Smooth muscle cell (in vitro differentiated cells): ENCODE results near the gene EIPR1. TPM values are rescaled to one million over a fixed set of nuclear protein-coding genes. Genes with fewer than 3 reads are reported as not detected.

Experiments used
- DNase-seq: peaks from one replicate; lab custom pipeline; 2025; ENCODE audit not compliant: unreplicated experiment; lab: John Stamatoyannopoulos, UW
- H2AFZ ChIP-seq: fragments of 200-600 bp; sonication (generic); 2 replicates; pipeline ENCODE4 v1.6.0; 2016; ENCODE audit warnings: antibody characterized with exemption, low read depth, mild to moderate bottlenecking
- H3F3A ChIP-seq: fragments of 200-600 bp; sonication (generic); 2 replicates; pipeline ENCODE4 v1.6.0; 2017; ENCODE audit warnings: antibody characterized with exemption, low read depth
- H3K27ac ChIP-seq: fragments of 200-600 bp; sonication (generic); 2 replicates; pipeline ENCODE4 v1.5.1; 2016; ENCODE audit warnings: low read depth, mild to moderate bottlenecking
- H3K27me3 ChIP-seq: fragments of 200-600 bp; sonication (generic); 2 replicates; pipeline ENCODE4 v1.6.1; 2016; ENCODE audit warnings: low read depth, mild to moderate bottlenecking
- H3K36me3 ChIP-seq: fragments of 200-600 bp; sonication (generic); 2 replicates; pipeline ENCODE4 v1.5.1; 2016; ENCODE audit warnings: low read depth
- H3K4me1 ChIP-seq: fragments of 200-600 bp; sonication (generic); 2 replicates; pipeline ENCODE4 v1.5.1; 2016; ENCODE audit warnings: low read depth
- H3K4me2 ChIP-seq: fragments of 200-600 bp; sonication (generic); 2 replicates; pipeline ENCODE4 v1.6.0; 2016; ENCODE audit warnings: mild to moderate bottlenecking
- H3K4me3 ChIP-seq: fragments of 200-600 bp; sonication (generic); 2 replicates; pipeline ENCODE4 v1.5.1; 2016; ENCODE audit warnings: mild to moderate bottlenecking
- H3K79me2 ChIP-seq: fragments of 200-600 bp; sonication (generic); 2 replicates; pipeline ENCODE4 v1.6.0; 2016; ENCODE audit warnings: low read depth, mild to moderate bottlenecking
- H3K9ac ChIP-seq: fragments of 200-600 bp; sonication (generic); 2 replicates; pipeline ENCODE4 v1.6.0; 2016; ENCODE audit warnings: low read depth
- H3K9me3 ChIP-seq: fragments of 200-600 bp; sonication (generic); replicated peaks from 2 replicates; pipeline ENCODE4 v1.5.1; 2016; ENCODE audit warnings: low read depth
- H4K20me1 ChIP-seq: fragments of 200-600 bp; sonication (generic); 2 replicates; pipeline ENCODE4 v1.6.0; 2016; ENCODE audit warnings: low read depth
- CTCF ChIP-seq: fragments of 200-600 bp; sonication (generic); IDR thresholded peaks from 2 replicates; pipeline ENCODE4 v1.5.1; 2017; ENCODE audit warnings: borderline replicate concordance, mild to moderate bottlenecking, antibody characterized with exemption; ENCODE audit not compliant: insufficient read depth, poor library complexity, severe bottlenecking
- WGBS: methylation state at CpG from one replicate; pipeline ENCODE4 v1.1.7; 2016; ENCODE audit warnings: low lambda C conversion rate; 5-methylcytosine and 5-hydroxymethylcytosine counted together
- polyA plus RNA-seq: library from polyadenylated mRNA; unstranded; fragments of >200 nt; fragmentation: Nextera tagmentation; extraction: Ambion mirVana; gene quantifications from 2 replicates; pipeline ENCODE4 v1.2.1, GENCODE V29; 2016
- total RNA-seq: library from RNA; depleted of rRNA; stranded (reverse); fragments of >200 nt; gene quantifications from 2 replicates; pipeline ENCODE4 v1.2.3, GENCODE V29; 2014

EIPR1 gene
- total and polyA plus RNA-seq, 2 experiments from 2014 or later = 18.5 to 23.1 TPM

GRCh38 chr2:3302421-3302750, 75.2 kb downstream of the EIPR1 start:
- Histone ChIP-seq H3K9me3 (no peaks in the 10 kb centered on the region), H2AFZ (no peak overlapping the region), H3K4me2 (no peak overlapping the region), H3K27me3 (no peaks in the 10 kb centered on the region), H3K36me3 (no peaks in the 10 kb centered on the region), H4K20me1 (peaks cover 10% of the 10 kb centered on the region), H3K4me3 (no peak overlapping the region), H3K9ac (no peak overlapping the region), H3K27ac (no peak overlapping the region), H3K79me2 (no peaks in the 10 kb centered on the region), H3F3A (no peaks in the 10 kb centered on the region), H3K4me1 (peaks cover 10% of the 10 kb centered on the region)
- 96% methylated on average over 10 of the region's 10 CpGs for WGBS
- TF ChIP-seq CTCF = no peak
- no peak for DNase-seq

- no peak overlapping the region for H3K9ac ChIP-seq
- peaks cover 13% of the 10 kb centered on the region for H3K4me1 ChIP-seq
- H4K20me1 ChIP-seq = peaks cover 22% of the 10 kb centered on the region
- H3K27ac ChIP-seq = no peak overlapping the region
- H3K79me2 ChIP-seq = no peaks in the 10 kb centered on the region
- no peaks in the 10 kb centered on the region for H3K36me3 ChIP-seq
- DNase-seq = no peak
- WGBS = 88% methylated on average over 6 of the region's 6 CpGs
- no peak for TF ChIP-seq CTCF
- H3K27me3 ChIP-seq = no peaks in the 10 kb centered on the region
- no peak overlapping the region for H3K4me2 ChIP-seq
- H3K4me3 ChIP-seq = no peak overlapping the region
- no peaks in the 10 kb centered on the region for H3K9me3 ChIP-seq
- H3F3A ChIP-seq = no peaks in the 10 kb centered on the region
- no peak overlapping the region for H2AFZ ChIP-seq
Observed at GRCh38 chr2:3301001-3301400, 76.6 kb downstream of the EIPR1 start.

- Histone ChIP-seq H4K20me1 (peaks cover 22% of the 10 kb centered on the region), H3K36me3 (no peaks in the 10 kb centered on the region), H3K4me3 (no peak overlapping the region), H3F3A (no peaks in the 10 kb centered on the region), H2AFZ (no peak overlapping the region), H3K27ac (no peak overlapping the region), H3K27me3 (no peaks in the 10 kb centered on the region), H3K4me1 (peaks cover 13% of the 10 kb centered on the region), H3K4me2 (no peak overlapping the region), H3K79me2 (no peaks in the 10 kb centered on the region), H3K9me3 (no peaks in the 10 kb centered on the region), H3K9ac (no peak overlapping the region)
- no peak for TF ChIP-seq CTCF
- DNase-seq = no peak
- WGBS = 96% methylated on average over 14 of the region's 14 CpGs
Observed at GRCh38 chr2:3300224-3300995, 77.2 kb downstream of the EIPR1 start.

- H3K4me3 ChIP-seq = no peak overlapping the region
Observed at GRCh38 chr2:3299703-3300102, 77.9 kb downstream of the EIPR1 start.

More at GRCh38 chr2:3299703-3300102, 77.9 kb downstream of the EIPR1 start:
- DNase-seq = no peak
- H3K27me3 ChIP-seq = no peaks in the 10 kb centered on the region
- no peak overlapping the region for H2AFZ ChIP-seq
- H3K9ac ChIP-seq = no peak overlapping the region
- no peak for TF ChIP-seq CTCF
- H3K79me2 ChIP-seq = no peaks in the 10 kb centered on the region
- H3K9me3 ChIP-seq = no peaks in the 10 kb centered on the region
- no peak overlapping the region for H3K27ac ChIP-seq
- H3K4me1 ChIP-seq = peaks cover 13% of the 10 kb centered on the region
- H3K36me3 ChIP-seq = no peaks in the 10 kb centered on the region
- H3K4me2 ChIP-seq = no peak overlapping the region
- H3F3A ChIP-seq = no peaks in the 10 kb centered on the region
- H4K20me1 ChIP-seq = peaks cover 22% of the 10 kb centered on the region
- 93% methylated on average over 7 of the region's 7 CpGs for WGBS
